GM04503 (cell line): ENCODE measurements around the gene FBXW4.
"Not testable (repeated sequence)": the region's sequence is repeated elsewhere in the genome, so short reads cannot be mapped to it uniquely, and the experiment has no call there.

Experiments used
- DNase-seq: peaks from one replicate; pipeline ENCODE4 v3.0.0-alpha.2; 2012; ENCODE audit warnings: low read depth

The FBXW4 gene

DNA sequence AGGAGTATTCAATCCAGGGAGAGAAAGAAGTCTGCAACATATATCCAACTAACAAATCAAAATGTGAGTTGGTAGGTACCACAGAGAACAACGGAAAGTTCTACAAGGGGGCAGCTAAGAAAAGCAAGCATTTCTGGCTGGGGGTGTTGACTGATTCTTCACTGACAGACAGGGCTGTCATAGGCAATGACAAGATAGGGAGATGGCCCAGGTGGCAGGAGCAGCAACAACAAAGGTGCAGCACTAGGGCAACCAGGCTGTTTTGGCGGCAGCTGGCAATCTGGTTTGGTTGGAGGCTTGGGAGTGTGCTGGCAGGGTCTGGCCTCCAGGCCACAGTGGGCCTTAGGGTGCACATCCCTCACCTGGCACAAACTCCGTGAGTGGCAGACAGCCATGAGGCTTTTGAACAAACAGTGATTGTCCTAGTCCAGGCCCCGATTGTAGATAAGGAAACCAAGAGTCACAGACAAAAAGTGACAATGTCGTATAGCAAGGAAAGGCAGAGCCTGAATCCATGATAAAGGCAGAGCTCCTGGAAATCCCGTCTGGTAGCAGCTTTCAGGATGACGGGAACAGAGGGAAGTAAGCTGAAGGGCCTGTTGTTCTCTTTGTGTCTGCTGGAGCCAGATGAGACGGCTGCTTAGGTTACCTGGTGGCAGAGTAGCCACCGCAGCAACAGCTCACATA is 78.4 kb downstream of the FBXW4 start:
- DNase-seq: no peak

- no peak for DNase-seq
Observed at GRCh38 chr10:101615525-101616116, 79.3 kb downstream of the FBXW4 start.

GRCh38 chr10:101614663-101615524 is 80.1 kb downstream of the FBXW4 start:
- DNase-seq: no peak

- no peak for DNase-seq
Observed at GRCh38 chr10:101613646-101614045, 81.3 kb downstream of the FBXW4 start.

- DNase-seq: no peak
Observed at GRCh38 chr10:101612872-101613271, 82.1 kb downstream of the FBXW4 start.

- no peak for DNase-seq
Observed at GRCh38 chr10:101612086-101612485, 82.9 kb downstream of the FBXW4 start.

DNA sequence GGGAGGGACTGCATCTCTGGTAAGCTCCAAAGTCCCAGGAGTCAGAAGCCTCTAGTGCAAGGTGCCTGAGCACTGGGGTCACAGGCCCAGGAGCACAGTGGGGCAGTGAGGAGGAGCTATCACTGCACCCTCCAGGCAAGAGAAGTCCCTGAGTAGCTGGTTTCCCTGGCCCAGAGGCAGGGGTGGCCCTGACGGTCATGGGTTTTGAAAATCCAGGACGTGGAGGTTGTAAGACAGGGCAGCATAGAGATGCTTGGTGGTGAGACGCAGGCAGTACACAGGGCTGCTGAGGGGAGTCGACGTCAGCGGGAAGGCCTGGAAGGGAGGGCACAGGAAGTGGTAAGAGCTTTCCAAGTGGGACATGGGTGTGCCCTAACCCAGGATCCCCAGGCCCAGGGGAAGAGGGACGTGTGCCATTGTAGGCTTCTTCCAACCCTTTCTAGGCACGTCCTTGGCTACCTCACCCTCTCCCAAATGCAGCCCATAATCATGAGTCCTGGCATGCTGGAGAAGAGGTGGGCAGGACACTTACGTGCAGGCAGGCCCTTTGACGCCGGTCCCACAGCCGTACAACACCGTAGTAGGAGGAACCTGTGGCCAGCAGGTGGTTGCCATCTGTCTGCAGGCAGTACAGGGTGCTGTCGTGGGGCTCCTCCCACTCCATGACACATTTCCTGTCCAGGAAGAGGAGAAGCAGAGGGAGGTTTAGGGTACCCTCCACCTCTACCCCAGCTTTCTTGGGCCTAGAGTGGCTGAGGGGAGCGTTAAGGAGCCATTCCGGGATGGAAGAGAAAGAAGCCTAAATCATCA is 83.7 kb downstream of the FBXW4 start:
- DNase-seq: no peak

GRCh38 chr10:101609481-101609880 is 85.5 kb downstream of the FBXW4 start:
- DNase-seq: no peak

- DNase-seq: no peak
Observed at GRCh38 chr10:101607124-101607523, 87.8 kb downstream of the FBXW4 start.

GRCh38 chr10:101602761-101603398 is 92.1 kb downstream of the FBXW4 start:
- peak; percentile 31 for DNase-seq

DNA sequence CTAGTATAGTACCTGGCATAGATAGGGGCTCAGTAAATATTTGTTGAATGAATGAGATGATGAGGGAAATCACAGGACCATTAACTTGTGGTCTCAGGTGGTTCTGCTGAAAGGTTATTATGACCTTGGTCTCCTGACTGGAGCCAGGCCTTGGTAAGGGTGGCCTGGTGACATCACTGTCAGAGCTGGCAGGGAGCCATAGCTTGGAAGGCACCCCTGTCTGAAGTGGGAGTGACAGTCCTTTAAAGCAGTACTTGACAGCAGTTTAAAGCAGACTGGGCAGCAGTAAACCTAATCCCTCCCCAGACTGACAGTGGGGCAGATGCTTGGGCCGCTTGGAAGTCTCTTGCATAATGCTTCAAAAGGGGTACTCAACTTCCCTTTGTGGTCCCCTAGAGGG is 93.4 kb downstream of the FBXW4 start:
- DNase-seq: no peak

- no peak for DNase-seq
Observed at GRCh38 chr10:101597091-101597900, 97.7 kb downstream of the FBXW4 start.

GRCh38 chr10:101595591-101596433 is 99.2 kb downstream of the FBXW4 start:
- peak; percentile 18 for DNase-seq

GRCh38 chr10:101593331-101593730 is 101.6 kb downstream of the FBXW4 start:
- not testable (repeated sequence) for DNase-seq

DNA sequence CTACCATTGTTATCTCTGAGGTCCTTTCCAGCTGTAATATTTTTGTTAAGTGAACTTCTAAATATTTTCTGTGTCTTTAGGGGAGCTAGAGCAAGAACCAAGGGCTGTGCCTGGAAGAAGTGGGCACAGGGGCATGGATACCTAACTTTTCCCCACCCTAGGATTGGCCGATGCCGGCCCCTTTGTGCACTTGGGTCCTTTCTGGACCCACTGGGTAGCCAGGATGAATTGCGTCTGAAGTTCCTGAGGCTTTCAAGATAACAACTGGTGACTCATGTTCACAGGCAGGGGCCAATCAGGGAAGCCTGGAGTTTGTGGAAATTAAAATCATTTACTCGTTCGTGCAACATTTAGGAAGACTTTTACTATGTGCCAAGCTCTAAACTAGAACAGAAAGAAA is 106.1 kb downstream of the FBXW4 start:
- DNase-seq: no peak

- DNase-seq: peak; percentile 71
Observed at GRCh38 chr10:101587725-101588653, 107.0 kb downstream of the FBXW4 start, which contains the start of the genes DPCD and POLL. DPCD (plus strand) TSS chr10:101588321; CDS start chr10:101588337, 16 bp downstream. POLL (minus strand) TSS chr10:101588257; CDS start chr10:101587360, 897 bp downstream.

- DNase-seq: no peak
Observed at GRCh38 chr10:101585841-101586240, 109.1 kb downstream of the FBXW4 start.
